HG02884 (cell line): Measurements from ENCODE around the gene SLC39A1.

Experiments
- ATAC-seq: cut with Tn5 transposase; IDR thresholded peaks from one replicate; pipeline ENCODE4 v1.9.1; 2021; ENCODE audit warnings: mild to moderate bottlenecking, moderate library complexity; ENCODE audit not compliant: unreplicated experiment

The SLC39A1 gene

GRCh38 chr1:153953859-153954365 lies 9.4 kb downstream of the SLC39A1 start:
- ATAC-seq: no peak

DNA sequence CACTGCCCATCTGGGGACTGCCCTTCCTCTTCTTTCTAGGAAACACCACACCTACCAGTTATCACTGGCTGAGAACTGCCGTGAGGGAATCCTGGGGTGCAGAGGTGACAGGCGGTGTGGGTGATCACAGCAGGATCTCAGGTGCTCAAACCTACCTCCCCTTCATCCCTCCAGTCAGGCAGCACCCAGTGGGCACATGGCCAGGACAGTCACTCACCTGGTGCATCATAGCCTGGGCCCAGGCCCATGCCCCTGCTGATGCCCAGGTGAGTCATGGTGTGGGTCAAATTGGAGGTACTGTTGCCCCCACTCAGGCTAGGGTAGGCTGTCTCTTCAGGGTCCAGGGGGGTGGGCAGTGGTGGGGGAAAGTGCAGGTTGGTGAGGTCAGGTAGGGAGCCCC lies 11.5 kb downstream of the SLC39A1 start:
- no peak for ATAC-seq

GRCh38 chr1:153951183-153951582 lies 12.2 kb downstream of the SLC39A1 start:
- no peak for ATAC-seq

- ATAC-seq: peak; percentile 56
Measured at GRCh38 chr1:153946622-153947241, 16.6 kb downstream of the SLC39A1 start, which contains the start of gene DENND4B. TSS of gene DENND4B (minus strand) at chr1:153946718. CDS start at chr1:153944374, 2,344 bp downstream.

GRCh38 chr1:153945795-153946621 lies 17.3 kb downstream of the SLC39A1 start:
- ATAC-seq: peak; percentile 65

- ATAC-seq: no peak
Measured at GRCh38 chr1:153945131-153945794, 18.1 kb downstream of the SLC39A1 start.

- no peak for ATAC-seq
Measured at GRCh38 chr1:153944827-153945117, 18.6 kb downstream of the SLC39A1 start.

DNA sequence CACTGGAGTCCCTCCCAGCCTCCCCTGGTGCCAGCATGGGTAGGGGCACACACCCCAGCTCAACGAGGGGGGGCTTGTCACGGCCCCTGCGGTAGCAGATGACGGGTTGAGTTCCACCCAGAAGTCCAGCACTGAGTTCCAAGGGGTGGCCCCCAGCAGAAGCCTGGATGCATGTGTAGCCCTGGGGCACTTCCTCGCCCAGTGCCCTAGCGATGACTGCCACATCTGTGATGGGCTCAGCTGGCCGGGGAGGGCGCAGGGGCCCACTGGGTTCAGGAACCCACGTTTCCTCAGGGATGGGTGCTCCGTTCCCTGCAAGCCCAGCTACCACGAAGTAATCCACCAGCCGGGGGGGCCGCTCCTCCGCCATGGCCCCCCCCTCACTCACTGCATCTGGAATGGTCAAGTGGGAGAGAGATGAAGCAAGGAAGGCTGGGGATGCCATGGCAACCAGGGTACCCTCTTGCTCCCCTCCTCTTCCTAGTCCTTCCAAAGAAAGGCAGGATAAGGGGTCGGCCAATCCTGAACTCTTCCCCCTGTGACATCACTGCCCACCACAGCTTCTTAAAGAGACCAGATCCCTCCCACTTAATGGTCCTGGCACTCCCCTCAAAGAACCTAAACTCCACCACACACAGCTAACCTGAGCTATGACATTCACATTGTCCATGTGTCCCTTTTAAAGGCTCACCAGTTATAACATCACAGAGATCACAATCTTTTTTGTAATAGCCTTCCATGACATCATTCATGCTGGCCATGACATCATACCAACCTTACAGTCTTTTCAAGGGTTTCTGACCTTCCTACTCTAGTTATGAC lies 19.1 kb downstream of the SLC39A1 start:
- no peak for ATAC-seq

GRCh38 chr1:153942766-153943549 lies 20.4 kb downstream of the SLC39A1 start:
- no peak for ATAC-seq

DNA sequence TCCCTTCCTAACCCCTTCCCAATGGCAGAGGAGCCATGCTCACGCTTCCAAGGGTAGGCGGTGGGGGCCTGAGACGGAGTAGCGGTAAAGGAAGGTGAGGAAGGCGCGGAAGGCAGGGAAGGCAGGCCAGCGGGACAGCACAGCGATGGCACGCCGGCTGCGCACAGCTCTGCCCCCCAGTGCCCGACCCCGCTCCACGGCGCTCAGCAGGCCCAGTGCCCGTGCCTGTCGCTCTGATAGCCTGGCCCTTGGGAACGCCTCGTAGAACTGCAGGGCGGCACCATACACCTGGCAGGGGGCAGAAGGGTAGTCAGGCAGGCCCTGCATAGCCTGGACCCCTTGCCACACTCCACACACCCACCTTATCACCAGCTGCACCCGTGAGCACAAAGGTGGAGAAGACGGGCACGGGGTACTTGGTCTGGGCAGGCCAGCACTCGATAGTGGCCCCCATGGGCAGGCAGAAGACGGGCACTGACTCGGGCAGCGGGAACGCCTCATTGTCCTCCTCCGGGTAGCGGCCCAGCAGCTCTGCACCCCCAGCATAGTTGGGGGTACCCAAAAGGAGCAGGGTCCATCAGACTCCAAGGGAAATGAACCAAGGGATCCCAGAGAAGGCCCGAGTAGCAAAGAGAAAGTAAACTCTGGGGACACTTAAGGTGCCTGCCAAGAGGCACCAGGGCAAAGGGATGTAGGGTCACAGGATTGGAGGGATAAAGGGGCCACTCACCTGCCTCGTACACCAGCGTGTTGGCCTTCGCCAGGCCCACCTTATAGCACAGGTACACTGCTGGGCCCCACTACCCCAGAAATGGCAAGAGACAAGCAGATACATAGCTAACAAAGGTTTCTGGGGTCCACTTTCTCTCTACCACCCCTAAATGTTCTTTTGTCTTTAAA lies 21.3 kb downstream of the SLC39A1 start:
- ATAC-seq: no peak

DNA sequence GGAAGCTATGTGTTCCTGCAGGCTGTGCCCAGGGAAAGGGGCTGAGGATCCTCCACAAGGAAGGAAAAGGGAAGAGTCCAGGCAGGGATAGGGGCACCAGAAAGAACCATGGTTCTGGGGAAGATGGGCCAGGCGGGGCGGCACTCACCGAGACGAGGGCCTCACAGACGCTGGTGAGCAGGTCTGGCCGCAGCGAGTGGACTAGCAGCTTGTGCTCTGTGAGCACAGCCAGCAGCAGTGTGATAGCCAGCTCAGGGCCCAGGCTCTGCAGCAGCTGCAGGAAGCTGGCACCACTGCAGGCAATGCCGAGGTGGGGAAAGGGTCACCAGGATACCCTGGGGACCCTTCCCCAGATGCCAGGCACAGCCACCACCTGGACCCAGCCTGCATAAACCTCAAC lies 22.6 kb downstream of the SLC39A1 start:
- ATAC-seq: no peak

- no peak for ATAC-seq
Measured at GRCh38 chr1:153939476-153939875, 23.9 kb downstream of the SLC39A1 start.

- no peak for ATAC-seq
Measured at GRCh38 chr1:153938996-153939395, 24.3 kb downstream of the SLC39A1 start.

- ATAC-seq: no peak
Measured at GRCh38 chr1:153937331-153937730, 26.0 kb downstream of the SLC39A1 start.

DNA sequence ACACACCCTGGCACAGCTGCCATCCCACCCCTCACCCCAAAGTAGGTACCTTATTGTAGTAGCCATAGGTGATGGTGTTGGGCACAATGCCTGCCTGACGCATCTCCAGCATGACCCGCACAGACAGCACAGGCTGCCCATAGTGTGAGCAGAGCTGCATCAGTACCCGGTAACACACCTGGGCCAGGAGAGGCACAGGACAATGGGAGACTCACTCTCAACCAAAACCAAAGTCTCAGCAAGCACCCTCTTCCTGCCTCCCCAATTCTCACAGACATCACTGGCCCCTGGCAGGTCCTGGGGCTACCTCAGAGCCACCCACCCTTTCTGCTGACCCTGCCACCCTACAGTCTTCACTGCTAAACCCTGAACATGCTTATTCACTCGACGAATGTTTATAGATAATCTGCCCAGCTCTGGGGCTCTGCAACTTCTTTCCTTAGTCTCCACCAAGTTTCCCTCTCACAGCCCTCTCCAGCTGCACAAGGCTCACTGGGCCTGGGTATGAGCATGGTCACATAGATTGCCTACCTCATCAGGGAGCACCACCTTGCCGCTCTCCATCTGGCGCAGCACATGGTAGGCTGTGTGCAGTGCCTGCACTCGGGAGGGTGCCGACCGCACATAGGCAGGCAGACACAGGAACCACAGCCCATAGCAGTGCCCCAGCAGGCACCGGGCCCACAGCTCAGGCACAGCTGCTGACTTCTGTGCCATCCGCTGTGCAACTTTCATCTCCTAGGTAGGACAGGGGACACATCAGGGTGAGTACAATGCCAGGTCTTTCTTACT lies 27.1 kb downstream of the SLC39A1 start:
- ATAC-seq: no peak

GRCh38 chr1:153934746-153935145 lies 28.6 kb downstream of the SLC39A1 start:
- ATAC-seq: no peak

DNA sequence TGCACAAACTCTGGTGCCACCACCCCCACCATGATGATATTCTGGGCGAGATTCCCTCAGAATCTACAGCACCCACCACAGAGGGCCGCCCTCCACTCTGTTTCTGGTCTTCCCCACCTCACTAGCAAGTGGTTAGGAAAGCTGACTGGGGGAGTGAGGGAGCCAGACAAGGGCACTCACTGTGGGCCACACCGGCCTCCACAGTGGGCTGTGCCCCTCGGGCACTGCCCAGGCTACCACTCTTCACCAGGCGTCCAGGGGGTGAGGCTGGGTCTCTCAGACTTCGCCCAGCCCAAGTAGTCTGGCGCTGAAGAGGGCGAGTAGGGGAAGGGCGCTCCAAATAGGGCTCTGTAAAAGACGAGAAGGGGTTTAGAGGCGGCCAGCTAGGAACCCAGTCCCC lies 29.4 kb downstream of the SLC39A1 start:
- no peak for ATAC-seq

DNA sequence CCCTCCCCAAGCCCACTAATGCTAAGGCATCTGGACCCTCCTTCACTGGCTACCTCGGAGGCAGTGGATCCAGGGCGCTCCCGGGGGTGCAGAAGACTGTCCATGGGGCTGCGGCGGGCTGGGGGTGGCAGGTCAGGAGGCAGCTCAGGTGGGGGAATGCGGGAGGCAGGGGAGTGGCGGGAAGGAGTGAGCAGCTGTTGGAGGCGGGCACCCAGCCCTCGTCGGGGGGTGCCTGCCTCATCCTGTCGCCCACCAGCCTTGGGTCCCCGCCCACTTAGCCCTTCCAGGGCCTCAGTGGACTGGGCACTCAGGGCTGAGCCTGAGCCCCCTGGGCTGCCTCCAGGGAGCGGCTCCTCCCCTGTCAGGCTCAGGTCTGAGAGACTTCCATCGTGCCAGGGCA lies 29.9 kb downstream of the SLC39A1 start:
- no peak for ATAC-seq
